NK-92 treated with Interleukin-12 subunit alpha and Interleukin-12 subunit beta, amount 100 ng/mL, for 24 hours (cell line): Measurements from ENCODE around the gene MRPS5.

Experiments used
- DNase-seq: peaks from one replicate; lab custom pipeline; 2025; lab: John Stamatoyannopoulos, UW

Gene MRPS5

GRCh38 chr2:95060446-95061118 lies 61.0 kb downstream of the MRPS5 start:
- DNase-seq, result no peak

DNA sequence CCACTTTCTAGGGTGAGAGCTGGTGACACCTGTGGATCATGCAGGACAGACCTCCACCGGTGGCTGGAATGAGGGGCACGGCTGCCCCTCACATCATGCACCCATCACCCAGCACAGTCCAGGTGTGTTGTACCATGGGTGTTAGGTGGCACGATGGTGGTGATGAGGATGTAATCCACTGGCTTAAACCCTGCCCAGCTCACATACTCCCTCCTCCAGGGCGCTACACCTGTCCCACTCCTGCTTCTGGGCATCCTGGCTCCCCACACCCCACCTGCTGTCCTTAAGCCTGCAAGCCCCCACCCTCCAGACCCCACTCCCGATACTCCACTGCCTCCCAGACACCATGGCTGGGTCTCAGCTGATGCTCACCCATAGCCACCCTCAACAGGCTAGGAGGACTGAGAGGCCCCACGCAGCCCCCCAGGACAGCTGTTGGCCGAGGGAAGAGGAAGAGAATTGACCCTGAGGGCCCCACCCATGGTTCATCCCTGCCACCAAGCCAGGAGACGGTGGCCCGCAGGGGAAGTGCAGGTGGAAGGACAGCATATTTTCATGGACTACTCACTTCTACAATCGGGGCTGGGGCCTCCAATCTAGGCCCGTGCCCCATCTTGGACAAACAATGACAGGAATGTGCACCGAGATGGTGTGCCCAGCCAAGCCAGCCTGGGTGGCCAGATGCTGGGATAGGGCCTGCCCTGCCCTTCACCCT lies 61.8 kb downstream of the MRPS5 start:
- DNase-seq, result no peak

- DNase-seq, result no peak
These were observed 62.5 kb downstream of the MRPS5 start for GRCh38 chr2:95058989-95059641.

GRCh38 chr2:95058466-95058988 lies 63.1 kb downstream of the MRPS5 start:
- DNase-seq, result no peak

GRCh38 chr2:95057535-95058370 lies 63.9 kb downstream of the MRPS5 start:
- DNase-seq, result no peak

DNA sequence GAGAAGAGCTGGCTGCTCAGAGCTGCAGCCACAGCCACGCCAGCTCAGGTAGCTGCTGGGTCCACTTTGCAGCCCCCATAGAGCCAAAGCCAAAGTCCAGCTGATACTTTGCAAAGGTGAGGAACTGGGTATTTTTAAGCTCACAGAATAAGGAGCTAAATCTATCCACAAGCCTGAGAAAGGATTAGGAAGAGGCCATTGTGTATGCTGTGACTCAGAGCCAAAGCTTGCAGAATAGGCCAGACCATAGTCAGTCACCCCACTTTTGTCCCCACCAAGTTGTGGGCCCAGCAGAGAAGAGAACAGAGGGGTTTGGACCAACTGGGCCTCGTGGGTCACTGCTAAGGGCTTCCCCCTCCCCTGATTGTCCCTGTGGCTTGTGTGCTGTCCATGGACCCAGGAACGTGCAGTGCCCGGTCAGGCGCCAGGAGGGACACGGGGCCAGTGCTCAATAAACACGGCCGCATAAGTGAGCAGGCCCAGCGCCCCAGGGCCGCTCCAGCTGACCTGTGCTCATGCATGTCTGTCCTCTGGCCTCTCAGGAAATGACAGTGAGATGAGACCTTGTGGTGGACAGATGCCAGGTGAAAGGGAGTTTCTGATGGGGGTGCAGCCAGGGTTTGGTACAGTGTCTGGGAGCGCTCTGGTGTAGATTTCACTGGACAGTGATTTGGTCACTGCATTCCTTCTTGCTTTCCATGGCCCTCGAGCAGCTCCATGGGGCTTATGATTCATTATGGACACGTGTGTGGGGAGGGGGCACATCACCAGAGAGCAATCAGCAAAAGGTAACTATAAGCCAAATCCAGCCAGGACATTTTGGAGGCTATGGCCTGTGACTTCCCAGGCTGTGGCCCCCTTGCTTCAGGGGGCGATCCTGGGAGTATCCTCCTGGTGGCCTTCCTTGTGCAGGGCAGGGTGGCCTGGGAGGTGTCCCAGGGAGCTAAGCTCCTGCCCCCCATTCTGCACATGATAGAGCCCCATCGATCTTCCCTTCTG lies 64.8 kb downstream of the MRPS5 start:
- no peak for DNase-seq

- no peak for DNase-seq
These were observed 65.6 kb downstream of the MRPS5 start for GRCh38 chr2:95056044-95056443.

GRCh38 chr2:95055262-95055661 lies 66.3 kb downstream of the MRPS5 start:
- DNase-seq, result no peak

- no peak for DNase-seq
These were observed 67.6 kb downstream of the MRPS5 start for GRCh38 chr2:95054016-95054415.

GRCh38 chr2:95053543-95053942 lies 68.1 kb downstream of the MRPS5 start:
- DNase-seq, result no peak

DNA sequence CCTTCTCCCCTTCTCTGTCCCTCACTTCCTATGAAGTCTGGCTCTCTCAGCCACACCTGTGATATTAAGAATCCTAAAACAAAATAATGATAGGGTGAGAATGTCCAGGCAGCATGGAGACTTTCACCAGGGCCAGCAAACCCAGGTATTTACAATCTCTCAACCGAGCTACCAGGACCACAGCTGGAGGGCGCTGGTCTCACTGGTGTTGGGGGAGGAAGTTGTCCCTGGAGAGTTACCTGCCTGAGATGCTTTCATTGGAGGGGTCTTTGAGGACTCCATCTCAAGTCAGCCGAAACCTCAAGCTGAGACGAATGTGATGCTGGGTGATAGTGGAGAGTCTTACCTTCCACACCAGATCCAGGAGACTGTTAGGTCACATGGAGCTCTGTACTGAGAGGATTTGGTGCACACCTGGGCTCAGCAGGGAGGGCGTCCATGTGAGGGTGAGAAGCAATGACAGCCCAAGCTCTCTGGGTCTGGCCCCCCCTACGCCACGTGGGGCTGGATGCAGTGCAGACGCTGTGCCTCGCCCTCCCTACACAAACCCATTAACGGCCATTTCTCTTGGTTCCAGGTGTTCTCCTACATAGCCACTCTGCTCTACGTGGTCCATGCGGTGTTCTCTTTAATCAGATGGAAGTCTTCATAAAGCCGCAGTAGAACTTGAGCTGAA lies 68.7 kb downstream of the MRPS5 start:
- no peak for DNase-seq

DNA sequence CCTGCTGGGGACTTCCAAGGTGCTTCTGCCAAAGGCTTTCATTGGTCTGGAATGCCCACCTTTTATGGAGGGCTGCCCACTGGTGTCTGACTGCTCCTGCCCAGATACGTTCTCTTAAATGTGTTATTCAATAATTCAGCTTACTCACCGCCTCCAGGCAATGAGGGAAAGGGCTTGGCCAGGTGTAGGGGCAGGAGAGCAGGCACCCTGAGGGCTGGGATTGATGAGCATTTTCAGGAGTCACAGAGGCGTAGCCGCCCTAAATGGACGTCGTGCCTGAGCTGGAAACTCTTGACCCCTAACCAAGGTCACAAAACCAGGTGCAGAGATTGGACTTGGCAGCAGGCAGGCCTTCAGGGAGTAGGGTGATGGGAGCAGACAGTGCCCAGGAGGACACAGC lies 69.3 kb downstream of the MRPS5 start:
- no peak for DNase-seq

DNA sequence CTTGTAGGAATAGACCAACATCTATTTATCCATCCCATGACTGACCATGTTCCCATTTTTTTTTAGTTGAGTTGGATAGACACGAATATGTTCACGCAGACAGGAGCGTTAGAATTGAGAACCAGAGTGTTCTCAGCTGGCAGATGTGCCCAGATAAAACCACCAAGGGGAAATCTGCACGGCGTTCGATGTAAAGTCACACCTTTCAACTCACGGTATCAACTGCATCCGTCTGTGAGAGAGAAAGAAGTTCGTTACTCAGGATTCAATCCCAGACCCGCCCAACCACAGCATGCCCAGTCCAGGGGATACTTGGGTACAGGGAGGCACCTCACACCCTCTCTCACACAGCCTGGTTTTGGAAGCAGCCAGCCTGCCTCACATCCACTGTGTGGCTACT lies 70.0 kb downstream of the MRPS5 start:
- no peak for DNase-seq

DNA sequence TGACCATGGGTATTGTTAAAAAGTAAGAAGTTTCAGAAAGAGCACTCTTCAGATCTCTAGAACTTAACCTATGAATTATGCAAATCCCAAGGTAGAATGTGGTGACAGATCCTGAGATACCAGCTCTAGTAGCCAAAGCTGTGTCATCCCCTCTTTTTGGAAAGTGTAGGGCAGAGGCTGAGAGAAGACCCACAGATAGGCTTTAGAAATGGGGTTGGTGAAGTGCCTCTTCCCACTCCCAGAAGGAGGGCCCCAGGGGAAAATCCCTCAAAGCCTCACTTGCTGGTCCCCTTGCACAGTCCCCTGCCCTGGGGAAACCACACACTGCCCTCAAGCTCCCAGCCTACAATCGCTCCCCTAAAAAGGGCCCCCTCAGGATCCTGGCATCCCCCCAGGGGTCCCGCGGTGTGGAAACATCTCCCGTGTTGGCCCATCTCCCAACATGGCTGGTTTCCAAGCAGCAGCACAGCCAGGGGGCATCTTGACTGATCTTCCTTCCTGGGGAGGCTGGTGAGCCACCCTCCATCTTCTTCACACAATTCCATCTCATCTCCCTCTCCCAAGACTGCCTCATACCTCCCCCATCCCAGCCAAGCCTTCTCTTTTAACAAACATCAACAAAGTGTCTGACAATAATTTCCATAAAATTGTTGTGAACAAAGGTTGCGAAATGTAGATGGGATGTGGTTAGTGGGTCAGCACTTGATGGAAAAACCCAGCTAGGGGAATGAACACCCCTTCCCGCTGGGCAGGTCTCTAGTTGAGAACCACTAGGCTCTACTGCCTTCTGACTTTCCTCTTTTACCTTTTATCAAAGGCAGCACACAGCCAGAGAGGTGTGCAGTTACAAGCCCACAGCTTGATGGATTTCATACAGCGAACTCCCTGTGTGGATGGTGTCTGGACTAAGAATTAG lies 71.0 kb downstream of the MRPS5 start:
- DNase-seq, result no peak

GRCh38 chr2:95049961-95050360 lies 71.6 kb downstream of the MRPS5 start:
- DNase-seq, result no peak

GRCh38 chr2:95049683-95049955 lies 72.0 kb downstream of the MRPS5 start:
- DNase-seq, result no peak

DNA sequence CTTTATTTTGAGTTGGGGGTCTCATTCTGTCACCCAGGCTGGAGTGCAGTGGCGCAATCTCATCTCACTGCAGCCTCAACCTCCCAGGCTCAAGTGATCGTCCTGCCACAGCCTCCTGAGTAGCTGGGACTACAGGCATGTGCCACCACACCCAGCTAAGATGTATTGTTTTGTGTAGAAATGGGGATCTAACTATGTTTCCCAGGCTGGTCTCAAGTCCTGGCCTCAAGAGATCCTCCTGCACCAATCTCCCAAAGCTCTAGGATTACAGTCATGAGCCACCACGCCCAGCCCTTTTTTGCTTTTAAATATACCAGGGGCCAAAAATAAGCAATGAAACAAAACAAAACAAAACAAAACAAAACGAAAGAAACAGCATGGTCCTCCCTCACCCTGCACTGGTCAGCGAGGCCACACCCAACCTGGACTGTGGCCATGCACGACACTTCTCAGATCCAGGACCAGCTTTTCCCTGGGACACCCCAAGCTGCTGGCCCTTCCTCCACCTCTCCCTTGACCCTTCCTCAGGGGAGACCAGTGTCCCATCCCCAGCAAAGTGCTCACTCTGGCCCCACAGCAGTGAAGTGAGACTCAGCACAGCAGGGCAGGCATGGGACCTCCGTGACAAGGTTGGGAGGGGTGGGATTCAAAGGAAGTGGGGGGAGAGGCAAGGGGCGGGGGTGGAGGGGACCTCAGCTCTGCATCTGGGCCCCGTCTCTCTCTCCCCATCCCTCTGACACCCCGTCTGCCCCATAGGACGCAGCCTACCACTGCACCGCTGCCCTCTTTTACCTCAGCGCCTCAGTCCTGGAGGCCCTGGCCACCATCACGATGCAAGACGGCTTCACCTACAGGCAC lies 72.6 kb downstream of the MRPS5 start:
- DNase-seq, result no peak
